Vagina (tissue), 2 donors: Measurements from ENCODE around the gene TTLL11.

ENCODE experiments used
- POLR2A ChIP-seq, 2 donors: fragments of 450-650 bp; IDR thresholded peaks; one replicate each; pipeline ENCODE4 v1.6.1; 2017; ENCODE audit warnings: antibody characterized with exemption in 2 of 2, mild to moderate bottlenecking in 2 of 2, moderate library complexity in 2 of 2
- POLR2AphosphoS5 ChIP-seq, 2 donors: sonication (generic); formaldehyde crosslinking; IDR thresholded peaks; one replicate each; pipeline ENCODE4 v1.9.0; 2017; ENCODE audit warnings: antibody characterized with exemption in 2 of 2, mild to moderate bottlenecking in 2 of 2, low read depth in 1 of 2; ENCODE audit not compliant: insufficient read depth in 1 of 2
- TF ChIP-seq, protein P1 (sequence below), 3 experiments: fragments of 450-650 bp in 2 of 3; fragments of 200-600 bp in 1 of 3; sonication (generic) in 1 of 3; IDR thresholded peaks; one replicate each; pipeline ENCODE4 v1.5.1; 2017 to 2019; ENCODE audit warnings: antibody characterized with exemption in 3 of 3, mild to moderate bottlenecking in 2 of 3, moderate library complexity in 2 of 3

DNA sequence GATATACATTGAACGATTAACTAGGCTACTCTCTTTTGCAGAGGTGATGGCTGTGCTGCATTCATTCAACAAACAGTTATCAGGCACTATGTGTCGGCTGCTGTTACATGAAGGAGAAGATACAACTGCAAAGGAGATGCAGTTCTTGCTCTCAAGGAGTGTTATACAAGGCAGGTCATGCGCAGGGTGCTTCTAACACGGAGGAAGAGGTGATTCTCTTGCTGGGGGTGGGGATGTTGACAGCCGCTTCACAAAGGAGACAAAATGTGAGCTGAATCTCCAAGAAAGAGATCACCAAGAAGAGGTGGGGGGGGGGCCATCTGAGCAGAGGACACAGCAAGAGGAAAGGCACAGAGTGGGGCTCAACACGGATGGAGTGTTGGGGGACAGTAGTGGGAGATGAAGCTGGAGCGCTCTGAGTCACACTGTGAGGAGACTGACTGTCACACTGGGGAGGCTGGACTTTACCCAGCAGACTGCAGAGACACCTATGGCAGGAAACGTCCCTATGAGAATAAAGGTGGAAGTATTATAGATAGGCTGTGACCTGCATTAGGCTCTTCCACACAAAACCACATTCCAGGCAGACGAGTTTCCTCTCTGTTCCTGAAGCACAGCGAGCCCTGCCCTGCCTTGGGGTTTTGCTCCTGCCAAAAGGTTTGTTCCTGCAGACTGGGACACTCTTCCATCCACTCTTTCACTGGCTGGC lies 45.6 kb upstream of the TTLL11 start:
- TF ChIP-seq POLR2A (IDR thresholded peaks at IDR 0.05) = no peak
- TF ChIP-seq, protein P1, sequence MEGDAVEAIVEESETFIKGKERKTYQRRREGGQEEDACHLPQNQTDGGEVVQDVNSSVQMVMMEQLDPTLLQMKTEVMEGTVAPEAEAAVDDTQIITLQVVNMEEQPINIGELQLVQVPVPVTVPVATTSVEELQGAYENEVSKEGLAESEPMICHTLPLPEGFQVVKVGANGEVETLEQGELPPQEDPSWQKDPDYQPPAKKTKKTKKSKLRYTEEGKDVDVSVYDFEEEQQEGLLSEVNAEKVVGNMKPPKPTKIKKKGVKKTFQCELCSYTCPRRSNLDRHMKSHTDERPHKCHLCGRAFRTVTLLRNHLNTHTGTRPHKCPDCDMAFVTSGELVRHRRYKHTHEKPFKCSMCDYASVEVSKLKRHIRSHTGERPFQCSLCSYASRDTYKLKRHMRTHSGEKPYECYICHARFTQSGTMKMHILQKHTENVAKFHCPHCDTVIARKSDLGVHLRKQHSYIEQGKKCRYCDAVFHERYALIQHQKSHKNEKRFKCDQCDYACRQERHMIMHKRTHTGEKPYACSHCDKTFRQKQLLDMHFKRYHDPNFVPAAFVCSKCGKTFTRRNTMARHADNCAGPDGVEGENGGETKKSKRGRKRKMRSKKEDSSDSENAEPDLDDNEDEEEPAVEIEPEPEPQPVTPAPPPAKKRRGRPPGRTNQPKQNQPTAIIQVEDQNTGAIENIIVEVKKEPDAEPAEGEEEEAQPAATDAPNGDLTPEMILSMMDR (IDR thresholded peaks at IDR 0.05) = no peak
- no peak for TF ChIP-seq POLR2AphosphoS5 (IDR thresholded peaks at IDR 0.05; ENCODE audit: insufficient read depth in 1 of 2, low read depth in 1 of 2)
